Measurements from ENCODE around the gene PIANP. TPM values are rescaled to one million over a fixed set of nuclear protein-coding genes. Genes with fewer than 3 reads are reported as not detected.
A peak's percentile ranks its signal among the peaks of the same experiment; 100 is the strongest.

PIANP gene
- total RNA-seq, 1 experiment from 2014 or later, result not detected

DNA sequence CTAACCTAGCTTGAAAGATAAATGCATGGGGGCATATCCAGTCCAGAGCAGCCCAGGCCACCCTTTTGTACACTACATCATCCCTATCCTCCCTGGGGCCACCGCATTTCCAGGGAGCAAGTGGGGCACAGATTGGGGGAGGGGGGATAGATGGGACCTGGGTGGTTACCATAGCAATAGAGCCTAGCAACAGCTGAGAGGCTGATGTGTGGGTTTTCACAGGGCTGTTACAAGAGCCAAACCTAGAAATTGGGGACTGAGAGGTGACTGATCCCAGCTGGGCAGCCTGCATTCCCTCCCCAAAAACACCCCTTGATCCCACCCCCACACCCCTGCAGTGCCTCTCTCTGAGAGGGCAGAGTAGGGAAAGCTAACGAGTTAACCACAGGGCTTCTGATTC, 7.7 kb downstream of the PIANP start:
- Mint-ChIP-seq H3K4me3 (ENCODE audit: low read depth, unreplicated experiment) (no peak overlapping the region), H3K36me3 (ENCODE audit: insufficient read depth, unreplicated experiment) (peaks cover 23% of the 10 kb centered on the region), H3K27me3 (ENCODE audit: unreplicated experiment) (peaks cover 53% of the 10 kb centered on the region), H3K9me3 (ENCODE audit: low read depth, unreplicated experiment) (no peaks in the 10 kb centered on the region), H3K27ac (ENCODE audit: unreplicated experiment) (no peak overlapping the region), H3K4me1 (ENCODE audit: low read depth, unreplicated experiment) (peaks cover 6% of the 10 kb centered on the region)
- intact Hi-C loops (cut with micrococcal nuclease; ENCODE audit: unreplicated experiment), result no loop called here
- BruUV-seq (replicated peaks), result no TSS peak
- TF ChIP-seq, protein P1, sequence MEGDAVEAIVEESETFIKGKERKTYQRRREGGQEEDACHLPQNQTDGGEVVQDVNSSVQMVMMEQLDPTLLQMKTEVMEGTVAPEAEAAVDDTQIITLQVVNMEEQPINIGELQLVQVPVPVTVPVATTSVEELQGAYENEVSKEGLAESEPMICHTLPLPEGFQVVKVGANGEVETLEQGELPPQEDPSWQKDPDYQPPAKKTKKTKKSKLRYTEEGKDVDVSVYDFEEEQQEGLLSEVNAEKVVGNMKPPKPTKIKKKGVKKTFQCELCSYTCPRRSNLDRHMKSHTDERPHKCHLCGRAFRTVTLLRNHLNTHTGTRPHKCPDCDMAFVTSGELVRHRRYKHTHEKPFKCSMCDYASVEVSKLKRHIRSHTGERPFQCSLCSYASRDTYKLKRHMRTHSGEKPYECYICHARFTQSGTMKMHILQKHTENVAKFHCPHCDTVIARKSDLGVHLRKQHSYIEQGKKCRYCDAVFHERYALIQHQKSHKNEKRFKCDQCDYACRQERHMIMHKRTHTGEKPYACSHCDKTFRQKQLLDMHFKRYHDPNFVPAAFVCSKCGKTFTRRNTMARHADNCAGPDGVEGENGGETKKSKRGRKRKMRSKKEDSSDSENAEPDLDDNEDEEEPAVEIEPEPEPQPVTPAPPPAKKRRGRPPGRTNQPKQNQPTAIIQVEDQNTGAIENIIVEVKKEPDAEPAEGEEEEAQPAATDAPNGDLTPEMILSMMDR (IDR thresholded peaks at IDR 0.05; ENCODE audit: unreplicated experiment), result no peak
- DNase-seq, result no peak
- CTCF ChIA-PET, result no interaction called here

DNA sequence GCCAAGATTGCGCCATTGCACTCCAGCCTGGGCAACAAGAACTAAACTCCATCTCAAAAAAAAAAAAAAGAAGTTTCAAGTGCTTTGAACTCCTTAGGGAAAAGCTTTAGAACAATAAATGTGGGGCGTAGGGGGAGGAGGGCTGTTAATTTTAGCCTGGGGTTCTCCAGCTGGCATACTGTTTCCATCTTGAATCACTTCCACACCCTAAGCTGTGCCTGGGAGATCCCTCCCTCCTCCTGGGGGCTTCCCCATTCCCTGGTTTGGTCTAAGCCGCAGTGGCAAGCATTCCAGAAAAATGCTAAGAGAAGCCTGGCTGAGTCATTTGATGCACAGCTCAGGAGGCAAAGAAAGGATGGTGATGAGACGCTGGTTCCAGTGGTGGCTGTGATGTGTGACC, 9.1 kb downstream of the PIANP start:
- intact Hi-C loops (cut with micrococcal nuclease; ENCODE audit: unreplicated experiment), result no loop called here
- no peak overlapping the region for H3K4me3 Mint-ChIP-seq (ENCODE audit: low read depth, unreplicated experiment)
- DNase-seq, result no peak
- H3K36me3 Mint-ChIP-seq (ENCODE audit: insufficient read depth, unreplicated experiment), result peaks cover 35% of the 10 kb centered on the region
- no TSS peak for BruUV-seq (replicated peaks)
- H3K27me3 Mint-ChIP-seq (ENCODE audit: unreplicated experiment), result peaks cover 39% of the 10 kb centered on the region
- peaks cover 20% of the 10 kb centered on the region for H3K4me1 Mint-ChIP-seq (ENCODE audit: low read depth, unreplicated experiment)
- CTCF ChIA-PET, result no interaction called here
- TF ChIP-seq, protein P1 (IDR thresholded peaks at IDR 0.05; ENCODE audit: unreplicated experiment), result no peak
- H3K9me3 Mint-ChIP-seq (ENCODE audit: low read depth, unreplicated experiment), result no peaks in the 10 kb centered on the region
- no peak overlapping the region for H3K27ac Mint-ChIP-seq (ENCODE audit: unreplicated experiment)

DNA sequence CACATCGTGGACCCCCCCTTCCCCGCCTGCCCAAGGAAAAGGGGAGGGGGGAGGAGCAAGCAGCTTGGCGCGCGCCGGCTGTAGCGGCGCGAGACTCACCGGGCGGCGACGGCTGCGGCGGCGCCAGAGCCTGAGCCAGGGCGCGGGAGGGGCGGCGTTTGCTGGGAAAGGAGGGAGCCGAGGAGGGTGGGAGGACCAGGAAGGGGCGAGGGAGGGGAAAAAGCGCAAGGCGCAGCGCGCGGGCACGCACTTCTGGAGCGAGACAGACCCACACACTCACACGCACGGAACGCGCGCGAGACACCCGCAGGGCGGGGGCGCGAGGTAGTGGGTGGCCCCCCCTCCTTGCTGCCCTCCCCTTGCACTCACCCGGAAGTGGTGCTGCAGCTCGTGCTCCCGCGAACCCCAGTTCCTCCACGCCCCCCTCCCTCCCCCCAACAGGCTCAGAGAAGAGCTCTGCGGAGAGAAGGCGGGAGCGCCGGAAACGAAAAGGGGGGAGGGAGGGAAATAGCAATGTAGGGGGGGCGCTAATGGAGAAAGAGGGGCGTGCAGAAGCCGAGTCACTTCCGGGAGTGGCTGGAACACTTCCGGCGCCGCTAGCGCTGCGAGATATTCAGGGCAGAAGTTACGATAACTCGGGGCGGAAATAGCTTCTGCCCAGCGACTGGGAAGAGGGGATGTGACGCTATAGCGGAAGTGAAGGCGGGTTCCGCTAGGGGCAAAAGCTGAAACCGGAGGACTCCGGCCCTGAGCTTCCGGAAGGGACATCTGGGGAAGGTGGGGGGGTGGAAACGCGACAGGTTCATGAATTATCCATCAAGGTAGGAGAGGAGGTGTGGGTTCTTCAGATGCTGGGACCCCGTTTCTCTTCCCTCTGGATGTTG, 11.4 kb downstream of the PIANP start, which contains the start of gene ZNF384:
Gene ZNF384 (minus strand): TSS at position 377 of the 884 bp plus-strand sequence. CDS start 9,855 bp downstream, outside the sequence.
- Mint-ChIP-seq H3K4me3 (ENCODE audit: low read depth, unreplicated experiment) (peak within 1 kb of the TSS; percentile 71), H3K4me1 (ENCODE audit: low read depth, unreplicated experiment) (peaks cover 25% of the 10 kb centered on the region), H3K27ac (ENCODE audit: unreplicated experiment) (peak within 1 kb of the TSS; percentile 76), H3K9me3 (ENCODE audit: low read depth, unreplicated experiment) (no peaks in the 10 kb centered on the region), H3K36me3 (ENCODE audit: insufficient read depth, unreplicated experiment) (peaks cover 38% of the 10 kb centered on the region), H3K27me3 (ENCODE audit: unreplicated experiment) (peaks cover 16% of the 10 kb centered on the region)
- intact Hi-C loops (cut with micrococcal nuclease; ENCODE audit: unreplicated experiment), result no loop called here
- TF ChIP-seq, protein P1 (IDR thresholded peaks at IDR 0.05; ENCODE audit: unreplicated experiment), result no peak
- CTCF ChIA-PET, result interaction anchor here (0.6 to 1.4 kb wide), 15 partner anchors 9 to 525 kb away, joined by 3 to 14 read pairs (median 4); partner anchors contain the start of genes COPS7A and NOP2
- peak; percentile 93 for DNase-seq
- BruUV-seq (replicated peaks), result no TSS peak

DNA sequence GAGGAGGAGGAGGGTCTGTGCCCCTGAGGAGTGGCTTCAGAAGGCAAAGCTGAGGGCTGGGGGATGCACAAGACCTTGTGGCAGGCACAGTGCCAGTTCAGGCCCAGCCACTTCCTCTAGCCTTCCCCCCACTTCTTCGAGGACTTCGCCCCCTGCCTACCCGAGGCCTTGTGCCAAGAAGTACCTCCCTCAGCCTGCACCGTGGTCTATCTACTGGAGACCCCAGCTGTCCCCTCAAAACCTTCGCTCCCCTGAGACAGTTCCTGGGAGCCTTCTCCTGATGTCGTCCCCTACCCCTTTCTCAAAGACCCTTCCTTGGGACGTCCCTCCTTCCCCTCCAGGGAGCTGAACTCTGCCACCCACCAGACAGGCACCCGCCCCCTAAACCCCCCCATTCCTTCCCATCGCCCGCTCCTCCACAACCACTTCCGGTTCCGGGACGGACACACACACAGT, 12.0 kb downstream of the PIANP start:
- intact Hi-C loops (cut with micrococcal nuclease; ENCODE audit: unreplicated experiment), result no loop called here
- Mint-ChIP-seq H3K27ac (ENCODE audit: unreplicated experiment) (peak overlapping the region; percentile 76), H3K9me3 (ENCODE audit: low read depth, unreplicated experiment) (no peaks in the 10 kb centered on the region), H3K27me3 (ENCODE audit: unreplicated experiment) (peaks cover 10% of the 10 kb centered on the region), H3K4me1 (ENCODE audit: low read depth, unreplicated experiment) (peaks cover 25% of the 10 kb centered on the region), H3K36me3 (ENCODE audit: insufficient read depth, unreplicated experiment) (peaks cover 41% of the 10 kb centered on the region), H3K4me3 (ENCODE audit: low read depth, unreplicated experiment) (peak overlapping the region; percentile 71)
- BruUV-seq (replicated peaks), result no TSS peak
- peak; percentile 30 for DNase-seq
- TF ChIP-seq, protein P1 (IDR thresholded peaks at IDR 0.05; ENCODE audit: unreplicated experiment), result no peak
- CTCF ChIA-PET, result interaction anchor here (0.6 to 1.4 kb wide), 8 partner anchors 10 to 314 kb away, joined by 3 to 14 read pairs (median 4); partner anchors contain the start of genes COPS7A and NOP2
